GM21381 (cell line): ENCODE results near the gene ACIN1.

Experiments used
- ATAC-seq: cut with Tn5 transposase; IDR thresholded peaks from one replicate; pipeline ENCODE4 v1.9.1; 2021; ENCODE audit warnings: mild to moderate bottlenecking, moderate library complexity; ENCODE audit not compliant: unreplicated experiment

ACIN1 gene

GRCh38 chr14:23125011-23125410 lies 30.1 kb upstream of the ACIN1 start:
- no peak for ATAC-seq

- ATAC-seq, result no peak
These were observed 29.5 kb upstream of the ACIN1 start for GRCh38 chr14:23124337-23124954.

- ATAC-seq, result no peak
These were observed 28.5 kb upstream of the ACIN1 start for GRCh38 chr14:23123419-23123818.

GRCh38 chr14:23122086-23122485 lies 27.1 kb upstream of the ACIN1 start:
- no peak for ATAC-seq

- ATAC-seq, result peak; percentile 48
These were observed 26.4 kb upstream of the ACIN1 start for GRCh38 chr14:23121361-23121771.

- ATAC-seq, result peak; percentile 75
These were observed 25.8 kb upstream of the ACIN1 start for GRCh38 chr14:23120541-23121251.

GRCh38 chr14:23119363-23120327 lies 24.7 kb upstream of the ACIN1 start:
- ATAC-seq, result no peak

- ATAC-seq, result no peak
These were observed 23.8 kb upstream of the ACIN1 start, which contains the start of gene CEBPE for GRCh38 chr14:23118506-23119362. Gene CEBPE, minus strand, starts transcription at chr14:23119255. Its CDS starts 164 bp downstream, at chr14:23119091.

GRCh38 chr14:23117371-23118020 lies 22.6 kb upstream of the ACIN1 start:
- no peak for ATAC-seq

GRCh38 chr14:23115918-23116317 lies 21.0 kb upstream of the ACIN1 start:
- no peak for ATAC-seq

- no peak for ATAC-seq
These were observed 20.2 kb upstream of the ACIN1 start for GRCh38 chr14:23115039-23115731.

GRCh38 chr14:23114669-23115038 lies 19.7 kb upstream of the ACIN1 start:
- no peak for ATAC-seq

GRCh38 chr14:23114120-23114458 lies 19.2 kb upstream of the ACIN1 start:
- ATAC-seq, result no peak

GRCh38 chr14:23113431-23114119 lies 18.6 kb upstream of the ACIN1 start:
- no peak for ATAC-seq

- ATAC-seq, result no peak
These were observed 17.6 kb upstream of the ACIN1 start for GRCh38 chr14:23112359-23113178.

GRCh38 chr14:23110579-23111365 lies 15.8 kb upstream of the ACIN1 start:
- no peak for ATAC-seq

- no peak for ATAC-seq
These were observed 14.8 kb upstream of the ACIN1 start for GRCh38 chr14:23109769-23110168.
